HEK293 (cell line): ENCODE data around the gene NFKB1.

ENCODE experiments used
- CTCF ChIA-PET: fragments of 350-600 bp; formaldehyde crosslinking; extraction: SDS; loops from one replicate; lab custom pipeline; 2021; ENCODE audit warnings: antibody characterized with exemption; lab: Yijun Ruan, JAX
- POLR2A ChIA-PET: fragments of 300-600 bp; formaldehyde crosslinking; extraction: SDS; loops from one replicate; lab custom pipeline; 2020; ENCODE audit warnings: antibody characterized with exemption, inconsistent platforms; lab: Yijun Ruan, JAX
- H3K27ac ChIP-seq: fragments of 200-500 bp; sonication (Bioruptor generic); 2 replicates; pipeline ENCODE4 v1.5.1; 2014; ENCODE audit warnings: low read depth, low read length, control low read depth, inconsistent platforms; ENCODE audit errors: extremely low read depth
- H3K36me3 ChIP-seq, 2 experiments: fragments of 200-500 bp in 1 of 2; sonication (Bioruptor generic) in 1 of 2; 1 replicate in 1 of 2; 2 replicates in 1 of 2; pipeline ENCODE4 v1.5.1; 2014 to 2017; ENCODE audit warnings: inconsistent platforms in 2 of 2, low read length in 2 of 2; ENCODE audit not compliant: control insufficient read depth in 2 of 2, insufficient read depth in 1 of 2
- H3K4me1 ChIP-seq: fragments of 200-500 bp; sonication (Bioruptor generic); 2 replicates; pipeline ENCODE4 v1.5.1; 2014; ENCODE audit warnings: mild to moderate bottlenecking, low read length, inconsistent platforms; ENCODE audit not compliant: control insufficient read depth, insufficient read depth
- H3K4me3 ChIP-seq: 2 replicates; pipeline ENCODE4 v1.5.1; 2011; ENCODE audit warnings: low read depth, mild to moderate bottlenecking, control low read depth, low read length, moderate library complexity
- H3K9me3 ChIP-seq: fragments of 200-500 bp; sonication (Bioruptor generic); 2 replicates; pipeline ENCODE4 v1.5.1; 2014; ENCODE audit warnings: low read depth, low read length, inconsistent platforms; ENCODE audit not compliant: control insufficient read depth, insufficient read depth
- ZNF114 ChIP-seq: fragments of 450-650 bp; formaldehyde crosslinking; IDR thresholded peaks from 2 replicates; pipeline ENCODE4 v1.5.0; 2017; ENCODE audit warnings: missing biosample characterization, missing genetic modification characterization
- ZNF155 ChIP-seq: fragments of 450-650 bp; formaldehyde crosslinking; IDR thresholded peaks from 2 replicates; pipeline ENCODE4 v1.5.1; 2016; ENCODE audit warnings: missing biosample characterization, missing genetic modification characterization
- ZNF2 ChIP-seq: fragments of 450-650 bp; formaldehyde crosslinking; IDR thresholded peaks from 2 replicates; pipeline ENCODE4 v1.5.1; 2016; ENCODE audit warnings: missing biosample characterization, missing genetic modification characterization
- ZNF324 ChIP-seq: fragments of 450-650 bp; formaldehyde crosslinking; IDR thresholded peaks from 2 replicates; pipeline ENCODE4 v1.5.1; 2016; ENCODE audit warnings: missing biosample characterization, missing genetic modification characterization
- ZNF354C ChIP-seq: fragments of 450-650 bp; formaldehyde crosslinking; IDR thresholded peaks from 2 replicates; pipeline ENCODE4 v1.5.1; 2016; ENCODE audit warnings: missing biosample characterization, missing genetic modification characterization, low read depth, borderline replicate concordance
- ZNF416 ChIP-seq: fragments of 450-650 bp; formaldehyde crosslinking; IDR thresholded peaks from 2 replicates; pipeline ENCODE4 v1.5.1; 2016; ENCODE audit warnings: missing biosample characterization, missing genetic modification characterization
- ZNF426 ChIP-seq: fragments of 450-650 bp; formaldehyde crosslinking; IDR thresholded peaks from 2 replicates; pipeline ENCODE4 v1.5.1; 2017; ENCODE audit warnings: missing biosample characterization, missing genetic modification characterization, mild to moderate bottlenecking, inconsistent platforms, moderate library complexity
- ZNF660 ChIP-seq: fragments of 450-650 bp; IDR thresholded peaks from 2 replicates; pipeline ENCODE4 v1.5.1; 2018; ENCODE audit warnings: missing biosample characterization, mild to moderate bottlenecking, missing genetic modification characterization
- ZNF830 ChIP-seq: fragments of 450-650 bp; IDR thresholded peaks from 2 replicates; pipeline ENCODE4 v1.5.0; 2018; ENCODE audit warnings: missing biosample characterization, missing genetic modification characterization, low read depth, mild to moderate bottlenecking, moderate library complexity
- TF ChIP-seq, protein P1 (sequence below): fragments of 450-650 bp; formaldehyde crosslinking; IDR thresholded peaks from 2 replicates; pipeline ENCODE4 v1.5.1; 2016; ENCODE audit warnings: missing biosample characterization, missing genetic modification characterization, borderline replicate concordance
- TF ChIP-seq, protein P2 (sequence below): fragments of 450-650 bp; formaldehyde crosslinking; IDR thresholded peaks from 2 replicates; pipeline ENCODE4 v1.5.1; 2016; ENCODE audit warnings: missing biosample characterization, missing genetic modification characterization, borderline replicate concordance
- TF ChIP-seq, protein P3 (sequence below): fragments of 450-650 bp; formaldehyde crosslinking; IDR thresholded peaks from 2 replicates; pipeline ENCODE4 v1.5.1; 2017; ENCODE audit warnings: missing biosample characterization, missing genetic modification characterization

Gene NFKB1

DNA sequence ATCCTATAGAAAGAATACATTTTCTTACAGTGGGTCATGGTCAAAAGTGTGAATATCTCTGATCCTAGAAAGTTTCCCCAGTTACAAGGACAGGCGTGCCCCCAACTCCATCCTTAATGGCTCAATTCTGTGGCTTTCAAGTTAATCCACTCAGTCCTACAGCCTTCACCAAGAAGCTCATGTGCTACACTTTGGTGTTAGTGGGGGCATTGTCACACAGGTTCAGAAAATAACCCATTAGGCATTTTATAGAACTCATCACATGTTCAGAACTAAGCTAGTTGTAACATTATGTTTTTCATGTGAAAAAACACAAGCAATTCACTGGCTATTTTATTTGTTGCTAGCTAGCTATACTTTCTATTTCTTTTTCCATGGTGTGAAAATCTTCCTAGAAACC, 20.4 kb downstream of the NFKB1 start (continued):
- TF ChIP-seq, protein P1, sequence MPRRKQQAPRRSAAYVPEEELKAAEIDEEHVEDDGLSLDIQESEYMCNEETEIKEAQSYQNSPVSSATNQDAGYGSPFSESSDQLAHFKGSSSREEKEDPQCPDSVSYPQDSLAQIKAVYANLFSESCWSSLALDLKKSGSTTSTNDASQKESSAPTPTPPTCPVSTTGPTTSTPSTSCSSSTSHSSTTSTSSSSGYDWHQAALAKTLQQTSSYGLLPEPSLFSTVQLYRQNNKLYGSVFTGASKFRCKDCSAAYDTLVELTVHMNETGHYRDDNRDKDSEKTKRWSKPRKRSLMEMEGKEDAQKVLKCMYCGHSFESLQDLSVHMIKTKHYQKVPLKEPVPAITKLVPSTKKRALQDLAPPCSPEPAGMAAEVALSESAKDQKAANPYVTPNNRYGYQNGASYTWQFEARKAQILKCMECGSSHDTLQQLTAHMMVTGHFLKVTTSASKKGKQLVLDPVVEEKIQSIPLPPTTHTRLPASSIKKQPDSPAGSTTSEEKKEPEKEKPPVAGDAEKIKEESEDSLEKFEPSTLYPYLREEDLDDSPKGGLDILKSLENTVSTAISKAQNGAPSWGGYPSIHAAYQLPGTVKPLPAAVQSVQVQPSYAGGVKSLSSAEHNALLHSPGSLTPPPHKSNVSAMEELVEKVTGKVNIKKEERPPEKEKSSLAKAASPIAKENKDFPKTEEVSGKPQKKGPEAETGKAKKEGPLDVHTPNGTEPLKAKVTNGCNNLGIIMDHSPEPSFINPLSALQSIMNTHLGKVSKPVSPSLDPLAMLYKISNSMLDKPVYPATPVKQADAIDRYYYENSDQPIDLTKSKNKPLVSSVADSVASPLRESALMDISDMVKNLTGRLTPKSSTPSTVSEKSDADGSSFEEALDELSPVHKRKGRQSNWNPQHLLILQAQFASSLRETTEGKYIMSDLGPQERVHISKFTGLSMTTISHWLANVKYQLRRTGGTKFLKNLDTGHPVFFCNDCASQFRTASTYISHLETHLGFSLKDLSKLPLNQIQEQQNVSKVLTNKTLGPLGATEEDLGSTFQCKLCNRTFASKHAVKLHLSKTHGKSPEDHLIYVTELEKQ (tag by site-specific recombination), result no peak

DNA sequence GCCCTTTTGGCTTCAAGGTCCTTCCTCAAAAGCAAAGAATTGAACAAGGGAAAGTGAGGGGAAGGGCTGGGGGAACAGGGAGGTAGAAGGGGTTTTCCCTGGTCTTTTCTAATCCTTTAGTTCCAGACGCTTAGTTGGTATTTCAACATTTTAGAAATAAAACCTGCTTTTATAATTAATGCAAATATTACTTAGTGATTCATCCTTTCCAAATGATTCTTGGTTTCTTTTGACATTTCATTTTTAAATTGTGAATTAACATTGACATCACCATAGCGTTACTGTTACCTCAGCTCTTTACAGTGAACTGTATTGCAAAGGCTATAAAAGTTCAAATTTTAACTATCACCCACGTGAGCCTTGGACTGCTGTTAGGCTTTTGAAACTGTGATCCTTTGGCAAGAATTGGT, 20.9 kb downstream of the NFKB1 start:
- TF ChIP-seq ZNF416 (tag by site-specific recombination), result no peak
- TF ChIP-seq ZNF324 (tag by site-specific recombination), result no peak
- TF ChIP-seq ZNF155, result no peak
- TF ChIP-seq ZNF354C (tag by site-specific recombination), result no peak
- TF ChIP-seq, protein P2, sequence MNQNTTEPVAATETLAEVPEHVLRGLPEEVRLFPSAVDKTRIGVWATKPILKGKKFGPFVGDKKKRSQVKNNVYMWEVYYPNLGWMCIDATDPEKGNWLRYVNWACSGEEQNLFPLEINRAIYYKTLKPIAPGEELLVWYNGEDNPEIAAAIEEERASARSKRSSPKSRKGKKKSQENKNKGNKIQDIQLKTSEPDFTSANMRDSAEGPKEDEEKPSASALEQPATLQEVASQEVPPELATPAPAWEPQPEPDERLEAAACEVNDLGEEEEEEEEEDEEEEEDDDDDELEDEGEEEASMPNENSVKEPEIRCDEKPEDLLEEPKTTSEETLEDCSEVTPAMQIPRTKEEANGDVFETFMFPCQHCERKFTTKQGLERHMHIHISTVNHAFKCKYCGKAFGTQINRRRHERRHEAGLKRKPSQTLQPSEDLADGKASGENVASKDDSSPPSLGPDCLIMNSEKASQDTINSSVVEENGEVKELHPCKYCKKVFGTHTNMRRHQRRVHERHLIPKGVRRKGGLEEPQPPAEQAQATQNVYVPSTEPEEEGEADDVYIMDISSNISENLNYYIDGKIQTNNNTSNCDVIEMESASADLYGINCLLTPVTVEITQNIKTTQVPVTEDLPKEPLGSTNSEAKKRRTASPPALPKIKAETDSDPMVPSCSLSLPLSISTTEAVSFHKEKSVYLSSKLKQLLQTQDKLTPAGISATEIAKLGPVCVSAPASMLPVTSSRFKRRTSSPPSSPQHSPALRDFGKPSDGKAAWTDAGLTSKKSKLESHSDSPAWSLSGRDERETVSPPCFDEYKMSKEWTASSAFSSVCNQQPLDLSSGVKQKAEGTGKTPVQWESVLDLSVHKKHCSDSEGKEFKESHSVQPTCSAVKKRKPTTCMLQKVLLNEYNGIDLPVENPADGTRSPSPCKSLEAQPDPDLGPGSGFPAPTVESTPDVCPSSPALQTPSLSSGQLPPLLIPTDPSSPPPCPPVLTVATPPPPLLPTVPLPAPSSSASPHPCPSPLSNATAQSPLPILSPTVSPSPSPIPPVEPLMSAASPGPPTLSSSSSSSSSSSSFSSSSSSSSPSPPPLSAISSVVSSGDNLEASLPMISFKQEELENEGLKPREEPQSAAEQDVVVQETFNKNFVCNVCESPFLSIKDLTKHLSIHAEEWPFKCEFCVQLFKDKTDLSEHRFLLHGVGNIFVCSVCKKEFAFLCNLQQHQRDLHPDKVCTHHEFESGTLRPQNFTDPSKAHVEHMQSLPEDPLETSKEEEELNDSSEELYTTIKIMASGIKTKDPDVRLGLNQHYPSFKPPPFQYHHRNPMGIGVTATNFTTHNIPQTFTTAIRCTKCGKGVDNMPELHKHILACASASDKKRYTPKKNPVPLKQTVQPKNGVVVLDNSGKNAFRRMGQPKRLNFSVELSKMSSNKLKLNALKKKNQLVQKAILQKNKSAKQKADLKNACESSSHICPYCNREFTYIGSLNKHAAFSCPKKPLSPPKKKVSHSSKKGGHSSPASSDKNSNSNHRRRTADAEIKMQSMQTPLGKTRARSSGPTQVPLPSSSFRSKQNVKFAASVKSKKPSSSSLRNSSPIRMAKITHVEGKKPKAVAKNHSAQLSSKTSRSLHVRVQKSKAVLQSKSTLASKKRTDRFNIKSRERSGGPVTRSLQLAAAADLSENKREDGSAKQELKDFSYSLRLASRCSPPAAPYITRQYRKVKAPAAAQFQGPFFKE (tag by site-specific recombination), result no peak
- TF ChIP-seq ZNF426 (tag by site-specific recombination), result no peak
- no peak for TF ChIP-seq ZNF114 (tag by site-specific recombination)
- no peak for TF ChIP-seq ZNF830 (tag by site-specific recombination)
- no peaks in the 10 kb centered on the region for H3K36me3 ChIP-seq
- POLR2A ChIA-PET, result no interaction called here
- no peaks in the 10 kb centered on the region for H3K9me3 ChIP-seq
- H3K4me1 ChIP-seq, result no peaks in the 10 kb centered on the region
- CTCF ChIA-PET, result no interaction called here
- no peak overlapping the region for H3K27ac ChIP-seq
- no peak overlapping the region for H3K4me3 ChIP-seq

DNA sequence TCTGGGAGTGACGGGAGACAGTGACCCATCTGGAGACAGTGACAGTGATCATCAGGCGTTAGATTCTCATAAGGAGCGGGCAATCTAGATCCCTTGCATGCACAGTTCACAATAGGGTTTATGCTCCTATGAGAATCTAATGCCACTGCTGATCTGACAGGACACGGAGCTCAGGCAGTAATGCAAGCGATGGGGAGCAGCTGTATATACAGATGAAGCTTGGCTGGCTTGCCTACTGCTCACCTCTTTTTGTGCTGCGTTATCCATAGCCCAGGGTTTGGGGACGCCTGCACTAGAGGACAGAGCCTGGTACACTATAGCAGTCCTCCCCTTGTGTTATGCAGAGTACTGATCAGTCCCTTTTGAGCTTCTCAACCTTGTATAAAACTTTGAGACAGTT, 23.5 kb downstream of the NFKB1 start:
- ChIA-PET CTCF (no interaction called here), POLR2A (no interaction called here)
- H3K36me3 ChIP-seq, result no peaks in the 10 kb centered on the region
- no peaks in the 10 kb centered on the region for H3K9me3 ChIP-seq
- TF ChIP-seq ZNF2 (no peak), ZNF660 (no peak)
- TF ChIP-seq, protein P3, sequence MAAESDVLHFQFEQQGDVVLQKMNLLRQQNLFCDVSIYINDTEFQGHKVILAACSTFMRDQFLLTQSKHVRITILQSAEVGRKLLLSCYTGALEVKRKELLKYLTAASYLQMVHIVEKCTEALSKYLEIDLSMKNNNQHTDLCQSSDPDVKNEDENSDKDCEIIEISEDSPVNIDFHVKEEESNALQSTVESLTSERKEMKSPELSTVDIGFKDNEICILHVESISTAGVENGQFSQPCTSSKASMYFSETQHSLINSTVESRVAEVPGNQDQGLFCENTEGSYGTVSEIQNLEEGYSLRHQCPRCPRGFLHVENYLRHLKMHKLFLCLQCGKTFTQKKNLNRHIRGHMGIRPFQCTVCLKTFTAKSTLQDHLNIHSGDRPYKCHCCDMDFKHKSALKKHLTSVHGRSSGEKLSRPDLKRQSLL (tag by site-specific recombination), result no peak
- TF ChIP-seq, all 188 proteins: peak for 0
- H3K27ac ChIP-seq, result no peak overlapping the region
- no peak overlapping the region for H3K4me3 ChIP-seq
- no peaks in the 10 kb centered on the region for H3K4me1 ChIP-seq
